ENCODE results near the gene ARHGAP25. TPM values are rescaled to one million over a fixed set of nuclear protein-coding genes. Genes with fewer than 3 reads are reported as not detected.

The ARHGAP25 gene
- total RNA-seq, 4 donors from 2014 or later: 2.2 to 11.6 (median 7.2) TPM

DNA sequence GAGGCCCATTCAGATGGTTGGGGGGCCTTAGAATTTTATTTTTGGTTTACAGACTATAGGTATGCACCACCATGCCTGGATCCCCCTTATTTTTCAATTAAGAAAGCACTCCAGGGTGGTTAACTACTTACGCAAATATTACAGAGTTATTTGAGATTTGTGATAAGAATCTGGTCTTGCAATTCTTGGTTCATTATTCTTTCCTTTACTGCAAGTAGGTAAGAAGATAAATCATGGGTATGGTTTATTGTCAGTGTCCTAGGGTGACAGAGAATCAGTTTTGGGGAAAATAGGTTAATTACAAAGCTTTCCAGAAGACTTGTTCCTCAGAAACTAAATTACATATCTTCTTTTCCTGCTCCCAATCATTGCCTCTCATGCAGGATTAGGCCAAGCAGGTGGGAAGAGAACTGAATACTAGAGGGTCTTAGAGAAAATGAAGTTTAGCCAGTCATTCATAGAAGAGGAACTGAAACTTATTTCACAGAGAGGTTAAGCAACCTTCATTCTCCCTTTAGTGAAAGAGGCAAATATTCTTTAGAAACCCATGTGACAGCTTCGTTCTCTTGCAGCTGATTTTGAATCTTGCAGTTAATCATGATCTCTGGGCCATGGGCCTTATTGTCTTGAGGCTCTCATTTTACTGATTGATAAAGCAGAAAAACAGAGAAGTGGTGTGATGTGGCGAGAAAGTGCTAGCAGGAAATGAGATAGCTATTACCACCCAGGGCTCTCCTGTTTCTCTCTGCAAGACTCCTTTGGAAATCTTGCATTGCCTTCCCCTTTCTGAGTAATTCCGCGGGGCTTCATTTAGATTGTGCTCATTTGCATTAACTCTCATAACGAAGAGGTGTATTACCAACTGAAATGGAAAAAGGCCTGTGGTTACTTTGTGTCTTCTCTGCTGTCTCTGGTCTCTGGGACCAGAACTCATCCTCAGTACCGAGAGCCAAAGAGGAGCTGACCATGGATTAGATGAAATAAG is 44.8 kb upstream of the ARHGAP25 start:
- H3K4me3 ChIP-seq: no peak overlapping the region
- H3K4me1 ChIP-seq: no peaks in the 10 kb centered on the region
- 56 to 59% methylated on average over 7 of the region's 7 CpGs for WGBS, 2 donors (ENCODE audit: low coverage in 1 of 2)
- H3K9me3 ChIP-seq: no peaks in the 10 kb centered on the region
- in situ Hi-C loops (cut with MboI; ENCODE audit: low pct_ligation_motif_present in 1 of 4, low pct_unique_long_range_greater_than_20kb in 1 of 4, low sequenced_read_pairs in 3 of 4): no loop called here
- H3K27ac ChIP-seq: peak overlapping the region in 2 of 4 donors; percentile 19
- intact Hi-C loops (cut with DNase I; ENCODE audit: low total_unique reads): no loop called here
- H3K36me3 ChIP-seq: no peaks in the 10 kb centered on the region
- TF ChIP-seq, protein P1, sequence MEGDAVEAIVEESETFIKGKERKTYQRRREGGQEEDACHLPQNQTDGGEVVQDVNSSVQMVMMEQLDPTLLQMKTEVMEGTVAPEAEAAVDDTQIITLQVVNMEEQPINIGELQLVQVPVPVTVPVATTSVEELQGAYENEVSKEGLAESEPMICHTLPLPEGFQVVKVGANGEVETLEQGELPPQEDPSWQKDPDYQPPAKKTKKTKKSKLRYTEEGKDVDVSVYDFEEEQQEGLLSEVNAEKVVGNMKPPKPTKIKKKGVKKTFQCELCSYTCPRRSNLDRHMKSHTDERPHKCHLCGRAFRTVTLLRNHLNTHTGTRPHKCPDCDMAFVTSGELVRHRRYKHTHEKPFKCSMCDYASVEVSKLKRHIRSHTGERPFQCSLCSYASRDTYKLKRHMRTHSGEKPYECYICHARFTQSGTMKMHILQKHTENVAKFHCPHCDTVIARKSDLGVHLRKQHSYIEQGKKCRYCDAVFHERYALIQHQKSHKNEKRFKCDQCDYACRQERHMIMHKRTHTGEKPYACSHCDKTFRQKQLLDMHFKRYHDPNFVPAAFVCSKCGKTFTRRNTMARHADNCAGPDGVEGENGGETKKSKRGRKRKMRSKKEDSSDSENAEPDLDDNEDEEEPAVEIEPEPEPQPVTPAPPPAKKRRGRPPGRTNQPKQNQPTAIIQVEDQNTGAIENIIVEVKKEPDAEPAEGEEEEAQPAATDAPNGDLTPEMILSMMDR (IDR thresholded peaks at IDR 0.05): no peak
- TF ChIP-seq POLR2AphosphoS5 (IDR thresholded peaks at IDR 0.05) (no peak), EP300 (IDR thresholded peaks at IDR 0.05; ENCODE audit: low read depth) (no peak), POLR2A (IDR thresholded peaks at IDR 0.05) (no peak)
- no peak for DNase-seq
- H3K27me3 ChIP-seq: no peaks in the 10 kb centered on the region

DNA sequence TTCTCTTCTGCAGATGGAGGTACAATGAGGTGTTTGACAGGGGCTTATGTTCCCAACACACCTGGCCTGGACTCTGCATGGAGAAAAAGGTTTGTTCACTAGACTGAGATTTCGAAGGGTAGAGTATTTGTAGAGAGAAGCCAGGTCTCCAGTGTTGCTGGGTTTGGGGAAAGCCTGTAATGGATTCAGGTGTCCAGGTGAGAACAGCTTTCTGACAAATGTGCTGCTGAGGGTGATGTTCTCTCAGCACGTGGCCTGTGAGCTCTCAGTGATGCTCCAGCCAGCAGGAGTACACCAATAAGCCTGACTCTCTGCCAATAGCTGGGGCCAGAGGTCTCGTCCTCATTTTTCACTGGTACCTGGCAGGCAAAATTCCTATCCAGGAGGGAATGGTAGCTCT is 43.8 kb upstream of the ARHGAP25 start:
- Histone ChIP-seq H3K9me3 (no peaks in the 10 kb centered on the region), H3K27ac (peak overlapping the region in 1 of 4 donors; percentile 19), H3K4me1 (no peaks in the 10 kb centered on the region), H3K27me3 (no peaks in the 10 kb centered on the region), H3K4me3 (no peak overlapping the region), H3K36me3 (no peaks in the 10 kb centered on the region)
- WGBS, 2 donors (ENCODE audit: low coverage in 1 of 2): 90 to 100% methylated on average over 1 to 3 of the region's 3 CpGs
- in situ Hi-C loops (cut with MboI; ENCODE audit: low pct_ligation_motif_present in 1 of 4, low pct_unique_long_range_greater_than_20kb in 1 of 4, low sequenced_read_pairs in 3 of 4) (no loop called here), intact Hi-C loops (cut with DNase I; ENCODE audit: low total_unique reads) (no loop called here)
- DNase-seq: no peak
- TF ChIP-seq, protein P1 (IDR thresholded peaks at IDR 0.05): no peak
- TF ChIP-seq POLR2A (IDR thresholded peaks at IDR 0.05) (no peak), POLR2AphosphoS5 (IDR thresholded peaks at IDR 0.05) (no peak), EP300 (IDR thresholded peaks at IDR 0.05; ENCODE audit: low read depth) (no peak)

DNA sequence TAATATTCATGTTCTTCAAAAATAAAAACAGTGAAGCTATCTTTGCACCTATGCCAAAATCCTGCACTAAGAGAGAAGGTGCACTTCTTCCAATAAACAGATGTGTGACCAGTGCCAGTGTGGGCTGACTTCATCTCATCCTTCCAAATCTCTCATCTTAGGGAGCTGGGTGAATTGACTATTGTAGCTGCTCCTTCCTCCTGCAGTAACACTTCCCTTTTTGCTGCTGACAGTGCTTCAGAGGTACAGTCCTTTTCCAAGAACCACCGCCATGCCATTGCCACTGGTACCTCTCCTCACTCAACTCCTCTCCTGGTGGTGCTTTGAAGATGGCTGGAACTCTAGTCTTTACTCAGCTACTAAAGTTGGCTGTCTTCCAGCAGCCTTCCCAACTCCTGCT is 42.1 kb upstream of the ARHGAP25 start:
- no peaks in the 10 kb centered on the region for H3K9me3 ChIP-seq
- no peaks in the 10 kb centered on the region for H3K36me3 ChIP-seq
- H3K27ac ChIP-seq: no peak overlapping the region
- no peak for DNase-seq
- 79 to 80% methylated on average over 1 of the region's 1 CpG for WGBS, 2 donors (ENCODE audit: low coverage in 1 of 2)
- TF ChIP-seq, protein P1 (IDR thresholded peaks at IDR 0.05): no peak
- TF ChIP-seq EP300 (IDR thresholded peaks at IDR 0.05; ENCODE audit: low read depth): no peak
- no peak for TF ChIP-seq POLR2A (IDR thresholded peaks at IDR 0.05)
- no peak for TF ChIP-seq POLR2AphosphoS5 (IDR thresholded peaks at IDR 0.05)
- H3K4me3 ChIP-seq: no peak overlapping the region
- intact Hi-C loops (cut with DNase I; ENCODE audit: low total_unique reads) (no loop called here), in situ Hi-C loops (cut with MboI; ENCODE audit: low pct_ligation_motif_present in 1 of 4, low pct_unique_long_range_greater_than_20kb in 1 of 4, low sequenced_read_pairs in 3 of 4) (no loop called here)
- no peaks in the 10 kb centered on the region for H3K27me3 ChIP-seq
- H3K4me1 ChIP-seq: no peaks in the 10 kb centered on the region

DNA sequence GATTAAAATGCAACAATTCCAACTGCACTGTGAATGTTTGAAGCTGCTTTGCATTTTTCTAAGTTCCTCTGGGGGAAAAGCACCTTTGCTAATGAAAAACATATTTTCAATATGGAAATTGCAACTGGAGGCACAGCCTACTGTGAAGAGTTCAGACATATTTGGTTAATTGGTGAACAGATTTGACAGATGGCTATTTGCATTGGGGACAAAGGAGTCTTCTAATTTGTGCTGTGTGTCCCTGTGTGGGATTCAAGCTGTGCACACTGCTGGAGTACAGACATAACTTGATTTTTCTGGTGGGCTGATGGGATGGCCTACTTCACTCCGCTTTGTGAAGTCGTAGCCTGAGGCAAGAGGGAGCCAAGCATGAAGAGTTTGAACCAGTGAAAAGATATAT is 40.7 kb upstream of the ARHGAP25 start:
- no peak for DNase-seq
- intact Hi-C loops (cut with DNase I; ENCODE audit: low total_unique reads): no loop called here
- H3K27ac ChIP-seq: no peak overlapping the region
- H3K36me3 ChIP-seq: no peaks in the 10 kb centered on the region
- TF ChIP-seq, protein P1 (IDR thresholded peaks at IDR 0.05): no peak
- TF ChIP-seq POLR2AphosphoS5 (IDR thresholded peaks at IDR 0.05): no peak
- no peaks in the 10 kb centered on the region for H3K9me3 ChIP-seq
- H3K4me3 ChIP-seq: no peak overlapping the region
- in situ Hi-C loops (cut with MboI; ENCODE audit: low pct_ligation_motif_present in 1 of 4, low pct_unique_long_range_greater_than_20kb in 1 of 4, low sequenced_read_pairs in 3 of 4): no loop called here
- WGBS, 2 donors (ENCODE audit: low coverage in 1 of 2): 85 to 86% methylated on average over 2 of the region's 2 CpGs
- no peaks in the 10 kb centered on the region for H3K27me3 ChIP-seq
- no peaks in the 10 kb centered on the region for H3K4me1 ChIP-seq
